Ascending aorta (tissue), 2 donors: ENCODE measurements around the gene ZNF579. TPM values are rescaled to one million over a fixed set of nuclear protein-coding genes. Genes with fewer than 3 reads are reported as not detected.

Source experiments
- DNase-seq, 2 donors: peaks; one replicate each; pipeline ENCODE4 v3.0.0-alpha.2; 2019; ENCODE audit warnings: low spot score in 2 of 2
- H3K27ac ChIP-seq, 2 donors: fragments of 200-600 bp; sonication (generic); one replicate each; pipeline ENCODE4 v1.5.1; 2016 to 2017; ENCODE audit warnings: mild to moderate bottlenecking in 1 of 2
- H3K27me3 ChIP-seq: fragments of 200-600 bp; sonication (generic); one replicate; pipeline ENCODE4 v1.5.1; 2017
- H3K36me3 ChIP-seq, 2 donors: fragments of 200-600 bp; sonication (generic); one replicate each; pipeline ENCODE4 v1.5.1; 2016
- H3K4me1 ChIP-seq, 2 donors: fragments of 200-600 bp; sonication (generic); one replicate each; pipeline ENCODE4 v1.5.1; 2016 to 2017; ENCODE audit warnings: mild to moderate bottlenecking in 1 of 2
- H3K4me3 ChIP-seq, 2 donors: fragments of 200-600 bp; sonication (generic); one replicate each; pipeline ENCODE4 v1.5.1; 2016 to 2017; ENCODE audit warnings: mild to moderate bottlenecking in 1 of 2
- H3K9me3 ChIP-seq, 2 donors: fragments of 200-600 bp; sonication (generic); one replicate each; pipeline ENCODE4 v1.5.1; 2016
- CTCF ChIP-seq, 3 experiments: fragments of 200-600 bp in 2 of 3; fragments of 450-650 bp in 1 of 3; sonication (generic) in 2 of 3; IDR thresholded peaks; one replicate each; pipeline ENCODE4 v1.5.1; 2016 to 2019; ENCODE audit warnings: antibody characterized with exemption in 3 of 3, mild to moderate bottlenecking in 1 of 3, moderate library complexity in 1 of 3
- intact Hi-C: fragments of 100-400 bp; cut with DNase I; formaldehyde crosslinking; loops from one replicate; pipeline ENCODE4 v1.15.1; 2023
- total RNA-seq: library from RNA; depleted of rRNA; stranded (reverse); fragments of >200 nt; gene quantifications from one replicate; pipeline ENCODE4 v1.1.0, GENCODE V29; 2016

Gene ZNF579
- total RNA-seq, 1 donor from 2014 or later: 14.2 TPM

- Histone ChIP-seq H3K4me3 (peak within 1 kb of the TSS; percentile 82 to 89), H3K4me1 (peaks cover 3 to 6% of the 10 kb centered on the region in 2 donors), H3K9me3 (no peaks in the 10 kb centered on the region), H3K27ac (peak within 1 kb of the TSS; percentile 99 to 100), H3K36me3 (peaks cover 8 to 20% of the 10 kb centered on the region in 2 donors), H3K27me3 (no peaks in the 10 kb centered on the region)
- intact Hi-C loops: loop anchor here (1.0 to 10.0 kb wide), 10 partner anchors 19 to 483 kb away; partner anchors contain the start of genes BRSK1, HSPBP1, ISOC2 and KMT5C
- peak; percentile 62 to 92 for DNase-seq
- no peak for TF ChIP-seq CTCF (IDR thresholded peaks at IDR 0.05)
Observed at GRCh38 chr19:55599842-55600661, 19.4 kb upstream of the ZNF579 start, which contains the start of gene ZNF524. ZNF524 (plus strand) TSS chr19:55600288; CDS start chr19:55602113, 1,825 bp downstream.

GRCh38 chr19:55599468-55599841, 18.8 kb upstream of the ZNF579 start, which contains the start of gene FIZ1:
FIZ1 (minus strand) TSS chr19:55599517; CDS start chr19:55597865, 1,652 bp downstream.
- intact Hi-C loops: loop anchor here (1.0 to 2.0 kb wide), 9 partner anchors 19 to 483 kb away; partner anchors contain the start of genes ISOC2, KMT5C, PPP1R12C and ZNF579
- peaks cover 2 to 3% of the 10 kb centered on the region in 2 donors for H3K4me1 ChIP-seq
- no peak for TF ChIP-seq CTCF (IDR thresholded peaks at IDR 0.05)

GRCh38 chr19:55598719-55599467, 18.2 kb upstream of the ZNF579 start:
- intact Hi-C loops: loop anchor here (1.0 to 2.0 kb wide), 9 partner anchors 18 to 482 kb away; partner anchors contain the start of genes ISOC2, KMT5C, PPP1R12C and ZNF579
- Histone ChIP-seq H3K36me3 (peaks cover 8 to 25% of the 10 kb centered on the region in 2 donors), H3K27me3 (no peaks in the 10 kb centered on the region), H3K4me3 (peak overlapping the region; percentile 82 to 89), H3K9me3 (no peaks in the 10 kb centered on the region), H3K4me1 (no peaks in the 10 kb centered on the region), H3K27ac (peak overlapping the region; percentile 99 to 100)
- TF ChIP-seq CTCF (IDR thresholded peaks at IDR 0.05): no peak
- peak; percentile 77 to 97 for DNase-seq

More at GRCh38 chr19:55599468-55599841, 18.8 kb upstream of the ZNF579 start, which contains the start of gene FIZ1:
- Histone ChIP-seq H3K36me3 (peaks cover 8 to 25% of the 10 kb centered on the region in 2 donors), H3K27me3 (no peaks in the 10 kb centered on the region), H3K27ac (peak within 1 kb of the TSS; percentile 99 to 100), H3K9me3 (no peaks in the 10 kb centered on the region), H3K4me3 (peak within 1 kb of the TSS; percentile 82 to 89)
- DNase-seq: peak; percentile 97 to 99

GRCh38 chr19:55598034-55598433, 17.4 kb upstream of the ZNF579 start:
- DNase-seq: no peak
- H3K4me1 ChIP-seq: no peaks in the 10 kb centered on the region
- no peaks in the 10 kb centered on the region for H3K9me3 ChIP-seq
- H3K27ac ChIP-seq: peak overlapping the region in 1 of 2 donors; percentile 100
- H3K36me3 ChIP-seq: peaks cover 8 to 25% of the 10 kb centered on the region in 2 donors
- intact Hi-C loops: loop anchor here (2.0 kb wide), 4 partner anchors 17 to 481 kb away; partner anchors contain the start of genes PPP1R12C and ZNF579
- TF ChIP-seq CTCF (IDR thresholded peaks at IDR 0.05): no peak
- no peak overlapping the region for H3K4me3 ChIP-seq
- no peaks in the 10 kb centered on the region for H3K27me3 ChIP-seq

GRCh38 chr19:55597501-55597921, 16.9 kb upstream of the ZNF579 start:
- no peak for TF ChIP-seq CTCF (IDR thresholded peaks at IDR 0.05)
- Histone ChIP-seq H3K27me3 (no peaks in the 10 kb centered on the region), H3K4me1 (no peaks in the 10 kb centered on the region), H3K27ac (no peak overlapping the region), H3K36me3 (peaks cover 8 to 26% of the 10 kb centered on the region in 2 donors), H3K4me3 (no peak overlapping the region), H3K9me3 (no peaks in the 10 kb centered on the region)
- DNase-seq: no peak
- intact Hi-C loops: no loop called here
